ENCODE data around the gene TOP2A. TPM values are rescaled to one million over a fixed set of nuclear protein-coding genes. Genes with fewer than 3 reads are reported as not detected.

TOP2A gene
- total RNA-seq, 3 donors from 2014 or later: 2.0 to 6.4 (median 2.5) TPM

- Histone ChIP-seq H3K27ac (peak overlapping the region in 1 of 2 donors; percentile 3), H3K4me1 (peaks cover 18 to 31% of the 10 kb centered on the region in 2 donors), H3K27me3 (no peaks in the 10 kb centered on the region), H3K9me3 (no peaks in the 10 kb centered on the region), H3K36me3 (no peaks in the 10 kb centered on the region), H3K4me3 (no peak overlapping the region)
- TF ChIP-seq POLR2A (IDR thresholded peaks at IDR 0.05) (no peak), CTCF (IDR thresholded peaks at IDR 0.05) (no peak), POLR2AphosphoS5 (IDR thresholded peaks at IDR 0.05) (no peak)
- DNase-seq (ENCODE audit: low spot score in 2 of 2): no peak
- intact Hi-C loops (cut with DNase I; ENCODE audit: low total_unique reads): no loop called here
These were observed 65.4 kb downstream of the TOP2A start for GRCh38 chr17:40352237-40352778.

- Histone ChIP-seq H3K4me1 (peaks cover 22 to 38% of the 10 kb centered on the region in 2 donors), H3K4me3 (no peak overlapping the region), H3K36me3 (no peaks in the 10 kb centered on the region), H3K9me3 (no peaks in the 10 kb centered on the region), H3K27ac (peak overlapping the region in 1 of 2 donors; percentile 97), H3K27me3 (no peaks in the 10 kb centered on the region)
- intact Hi-C loops (cut with DNase I; ENCODE audit: low total_unique reads): no loop called here
- TF ChIP-seq CTCF (IDR thresholded peaks at IDR 0.05): no peak
- no peak for TF ChIP-seq POLR2A (IDR thresholded peaks at IDR 0.05)
- no peak for TF ChIP-seq POLR2AphosphoS5 (IDR thresholded peaks at IDR 0.05)
- DNase-seq (ENCODE audit: low spot score in 2 of 2): no peak
These were observed 66.1 kb downstream of the TOP2A start for GRCh38 chr17:40351359-40352236.

GRCh38 chr17:40350689-40351358 is 66.9 kb downstream of the TOP2A start:
- Histone ChIP-seq H3K36me3 (no peaks in the 10 kb centered on the region), H3K27ac (peak overlapping the region in 1 of 2 donors; percentile 97), H3K9me3 (no peaks in the 10 kb centered on the region), H3K4me1 (peaks cover 30 to 43% of the 10 kb centered on the region in 2 donors), H3K4me3 (no peak overlapping the region), H3K27me3 (no peaks in the 10 kb centered on the region)
- intact Hi-C loops (cut with DNase I; ENCODE audit: low total_unique reads): no loop called here
- no peak for DNase-seq (ENCODE audit: low spot score in 2 of 2)
- no peak for TF ChIP-seq POLR2A (IDR thresholded peaks at IDR 0.05)
- no peak for TF ChIP-seq POLR2AphosphoS5 (IDR thresholded peaks at IDR 0.05)
- TF ChIP-seq CTCF (IDR thresholded peaks at IDR 0.05): no peak

GRCh38 chr17:40349895-40350688 is 67.6 kb downstream of the TOP2A start:
- no peaks in the 10 kb centered on the region for H3K27me3 ChIP-seq
- no peak overlapping the region for H3K4me3 ChIP-seq
- no peaks in the 10 kb centered on the region for H3K9me3 ChIP-seq
- intact Hi-C loops (cut with DNase I; ENCODE audit: low total_unique reads): no loop called here
- H3K27ac ChIP-seq: peak overlapping the region; percentile 17 to 97
- H3K4me1 ChIP-seq: peaks cover 31 to 43% of the 10 kb centered on the region in 2 donors
- no peaks in the 10 kb centered on the region for H3K36me3 ChIP-seq
- DNase-seq (ENCODE audit: low spot score in 2 of 2): no peak
- TF ChIP-seq POLR2AphosphoS5 (IDR thresholded peaks at IDR 0.05): no peak

- Histone ChIP-seq H3K27ac (peak overlapping the region; percentile 97 to 98), H3K4me1 (peaks cover 31 to 47% of the 10 kb centered on the region in 2 donors), H3K9me3 (no peaks in the 10 kb centered on the region), H3K4me3 (peak overlapping the region in 1 of 3 donors; percentile 81), H3K27me3 (no peaks in the 10 kb centered on the region), H3K36me3 (no peaks in the 10 kb centered on the region)
- no peak for TF ChIP-seq POLR2AphosphoS5 (IDR thresholded peaks at IDR 0.05)
- no peak for TF ChIP-seq POLR2A (IDR thresholded peaks at IDR 0.05)
- intact Hi-C loops (cut with DNase I; ENCODE audit: low total_unique reads): no loop called here
- no peak for DNase-seq (ENCODE audit: low spot score in 2 of 2)
These were observed 68.2 kb downstream of the TOP2A start for GRCh38 chr17:40349477-40349894.
